Left lung (tissue), 10 donors: ENCODE data around the gene PPT1. TPM values are rescaled to one million over a fixed set of nuclear protein-coding genes. Genes with fewer than 3 reads are reported as not detected.

ENCODE experiments used
- ATAC-seq: fragments of 200-7000 bp; cut with Tn5 transposase; one replicate; pipeline ENCODE4 v1.9.1; 2020; ENCODE audit warnings: moderate library complexity
- DNase-seq, 4 donors: peaks; one replicate each; pipeline ENCODE4 v3.0.0-alpha.2; 2013 to 2020
- H3K27ac ChIP-seq, 2 donors: fragments of 200-600 bp; sonication (generic) in 1 of 2; one replicate each; pipeline versions ENCODE4 v1.5.0 to v1.8.0; 2020 to 2021
- H3K27me3 ChIP-seq, 2 donors: fragments of 200-600 bp; sonication (generic) in 1 of 2; one replicate each; pipeline versions ENCODE4 v1.5.0 to v1.8.0; 2020 to 2021
- H3K36me3 ChIP-seq, 2 donors: fragments of 200-600 bp; sonication (generic) in 1 of 2; one replicate each; pipeline versions ENCODE4 v1.5.0 to v1.8.0; 2020 to 2021
- H3K4me1 ChIP-seq, 2 donors: fragments of 200-600 bp; one replicate each; pipeline ENCODE4 v1.8.0; 2021
- H3K4me3 ChIP-seq, 2 donors: fragments of 200-600 bp; sonication (generic) in 1 of 2; one replicate each; pipeline versions ENCODE4 v1.5.0 to v1.8.0; 2020 to 2021; ENCODE audit warnings: mild to moderate bottlenecking in 1 of 2
- H3K9me3 ChIP-seq, 2 donors: fragments of 200-600 bp; sonication (generic) in 1 of 2; one replicate each; pipeline versions ENCODE4 v1.5.0 to v1.8.0; 2020 to 2021
- CTCF ChIP-seq, 2 donors: fragments of 200-600 bp; sonication (generic) in 1 of 2; IDR thresholded peaks; one replicate each; pipeline versions ENCODE4 v1.5.0 to v1.8.0; 2021; ENCODE audit warnings: antibody characterized with exemption in 2 of 2
- intact Hi-C, 2 donors: fragments of 100-400 bp; cut with DNase I; formaldehyde crosslinking; loops; one replicate each; pipeline versions ENCODE4 v1.11.2 to v1.14.2; 2022
- polyA plus RNA-seq, 6 donors: library from polyadenylated mRNA; unstranded; fragments of 120-200 nt; gene quantifications; one replicate each; pipeline ENCODE4 v1.2.1, GENCODE V29; 2013; ENCODE audit not compliant: insufficient read length in 6 of 6
- total RNA-seq, 2 donors: library from RNA; stranded (reverse); fragmentation: NEBNext Ultra II Directional; extraction: Animal tissue kit (Norgen Biotek cat#: 25700); gene quantifications; one replicate each; pipeline ENCODE4 v1.2.1, GENCODE V29; 2021
- donor health status: DM: no; HTN: yes; CAD: no.
- donor health status: DM: no; HTN: no; CAD: no.

Gene PPT1
- total and polyA plus RNA-seq, 8 donors: 87.3 to 195 (median 99.8) TPM

- Histone ChIP-seq H3K27me3 (no peaks in the 10 kb centered on the region), H3K9me3 (no peaks in the 10 kb centered on the region), H3K4me1 (peaks cover 0 to 48% of the 10 kb centered on the region in 2 donors), H3K4me3 (no peak overlapping the region), H3K36me3 (peaks cover 0 to 26% of the 10 kb centered on the region in 2 donors), H3K27ac (peak overlapping the region; percentile 55 to 84)
- TF ChIP-seq CTCF (IDR thresholded peaks at IDR 0.05): no peak
- DNase-seq: no peak
- intact Hi-C loops: no loop called here
- no peak for ATAC-seq
Observed at GRCh38 chr1:40094466-40095110, 2.5 kb downstream of the PPT1 start.

GRCh38 chr1:40092706-40093639, 4.1 kb downstream of the PPT1 start:
- H3K4me1 ChIP-seq: peaks cover 0 to 47% of the 10 kb centered on the region in 2 donors
- intact Hi-C loops: no loop called here
- H3K27me3 ChIP-seq: no peaks in the 10 kb centered on the region
- H3K9me3 ChIP-seq: no peaks in the 10 kb centered on the region
- peaks cover 0 to 42% of the 10 kb centered on the region in 2 donors for H3K36me3 ChIP-seq
- DNase-seq: no peak
- no peak for TF ChIP-seq CTCF (IDR thresholded peaks at IDR 0.05)
- ATAC-seq: no peak
- peak overlapping the region in 1 of 2 donors; percentile 84 for H3K27ac ChIP-seq
- H3K4me3 ChIP-seq: no peak overlapping the region

GRCh38 chr1:40092241-40092640, 4.8 kb downstream of the PPT1 start:
- no peak for ATAC-seq
- intact Hi-C loops: no loop called here
- no peaks in the 10 kb centered on the region for H3K27me3 ChIP-seq
- no peak overlapping the region for H3K4me3 ChIP-seq
- H3K27ac ChIP-seq: no peak overlapping the region
- no peaks in the 10 kb centered on the region for H3K9me3 ChIP-seq
- DNase-seq: no peak
- H3K4me1 ChIP-seq: peaks cover 0 to 40% of the 10 kb centered on the region in 2 donors
- TF ChIP-seq CTCF (IDR thresholded peaks at IDR 0.05): no peak
- H3K36me3 ChIP-seq: peaks cover 0 to 50% of the 10 kb centered on the region in 2 donors

GRCh38 chr1:40090652-40091355, 6.2 kb downstream of the PPT1 start:
- no peak overlapping the region for H3K4me3 ChIP-seq
- no peak overlapping the region for H3K27ac ChIP-seq
- peaks cover 0 to 32% of the 10 kb centered on the region in 2 donors for H3K4me1 ChIP-seq
- DNase-seq (no peak), ATAC-seq (no peak)
- H3K9me3 ChIP-seq: no peaks in the 10 kb centered on the region
- intact Hi-C loops: no loop called here
- no peaks in the 10 kb centered on the region for H3K27me3 ChIP-seq
- H3K36me3 ChIP-seq: peaks cover 0 to 63% of the 10 kb centered on the region in 2 donors
- TF ChIP-seq CTCF (IDR thresholded peaks at IDR 0.05): no peak
